ACHN (cell line): ENCODE data around the gene ATF7.
"Not testable (repeated sequence)": the region's sequence is repeated elsewhere in the genome, so short reads cannot be mapped to it uniquely, and the experiment has no call there.

Source experiments
- DNase-seq: peaks from one replicate; pipeline ENCODE4 v3.0.0-alpha.2; 2015
- in situ Hi-C: cut with HindIII; loops from 2 replicates; pipeline ENCODE4 v1.10.0; 2017; ENCODE audit warnings: low sequenced_read_pairs, low pct_ligation_motif_present, low pct_unique_long_range_greater_than_20kb

The ATF7 gene

DNA sequence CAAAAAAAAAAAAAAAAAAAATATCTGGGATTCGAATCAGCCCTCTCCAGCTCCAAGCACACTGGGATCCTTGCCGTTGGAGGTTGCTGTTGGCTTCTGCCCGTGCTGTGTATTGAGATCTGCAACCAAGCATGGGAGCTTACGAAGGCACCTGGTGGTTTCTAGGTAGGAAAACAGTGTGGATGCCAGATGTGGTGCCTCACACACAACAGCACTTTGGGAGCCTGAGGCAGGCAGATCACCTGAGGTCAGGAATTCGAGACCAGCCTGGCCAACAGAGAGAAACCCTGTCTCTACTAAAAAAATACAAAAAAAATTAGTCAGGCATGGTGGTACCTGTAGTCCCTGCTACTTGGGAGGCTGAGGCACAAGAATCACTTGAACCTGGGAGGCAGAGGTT is 47.4 kb downstream of the ATF7 start:
- DNase-seq = no peak
- in situ Hi-C loops = no loop called here

DNA sequence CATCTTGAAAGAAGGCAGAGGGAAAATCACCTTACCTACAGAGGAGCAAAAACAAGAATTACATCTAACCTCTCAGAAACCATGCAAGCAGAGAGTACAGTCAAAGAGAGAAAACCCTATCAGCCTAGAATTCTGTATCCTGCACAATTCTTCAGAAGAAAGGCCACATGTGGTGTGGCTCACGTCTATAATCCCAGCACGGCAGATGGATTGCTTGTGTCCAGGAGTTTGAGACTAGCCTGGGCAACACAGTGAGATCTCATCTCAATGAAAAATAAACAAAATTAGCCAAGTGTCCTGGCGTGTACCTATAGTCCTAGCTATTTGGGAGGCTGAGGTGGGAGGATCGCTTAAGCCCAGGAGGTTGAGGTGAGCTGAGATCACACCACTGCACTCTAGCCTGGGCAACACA is 48.2 kb downstream of the ATF7 start:
- DNase-seq = no peak
- in situ Hi-C loops = no loop called here

DNA sequence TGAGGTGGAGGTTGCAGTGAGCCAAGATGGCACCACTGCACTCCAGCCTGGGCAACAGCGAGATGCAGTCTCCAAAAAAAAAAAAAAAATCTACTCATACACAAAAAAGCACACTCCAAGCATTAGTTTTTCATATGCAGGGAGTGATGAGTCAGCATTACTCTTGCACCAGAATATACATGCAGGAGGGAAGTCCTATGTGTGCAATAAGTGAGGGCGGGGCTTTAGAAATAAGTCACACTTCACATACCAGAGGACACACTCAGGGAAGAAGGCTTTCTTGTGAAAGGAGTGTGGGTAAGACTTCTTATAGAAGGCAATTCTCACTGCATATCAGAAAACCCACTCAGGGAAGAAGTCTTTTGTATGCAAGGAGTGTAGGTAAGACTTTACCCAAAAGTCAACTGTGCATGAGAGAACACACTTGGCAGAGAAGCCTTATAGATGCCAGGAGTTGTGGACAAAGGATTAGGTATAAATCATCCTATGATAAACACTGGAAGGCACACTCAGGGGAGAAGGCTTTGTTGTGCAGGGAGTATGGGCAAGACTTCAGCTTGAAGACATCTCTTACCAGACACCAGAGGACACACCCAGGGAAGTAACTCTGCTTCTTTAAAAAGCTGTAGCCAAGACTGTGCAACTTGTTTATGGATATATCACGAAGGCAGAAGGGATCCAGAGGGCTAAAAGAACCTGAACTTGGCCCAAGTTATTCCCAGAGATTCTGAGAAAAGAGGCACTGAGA is 50.5 kb downstream of the ATF7 start:
- no peak for DNase-seq
- in situ Hi-C loops = no loop called here

DNA sequence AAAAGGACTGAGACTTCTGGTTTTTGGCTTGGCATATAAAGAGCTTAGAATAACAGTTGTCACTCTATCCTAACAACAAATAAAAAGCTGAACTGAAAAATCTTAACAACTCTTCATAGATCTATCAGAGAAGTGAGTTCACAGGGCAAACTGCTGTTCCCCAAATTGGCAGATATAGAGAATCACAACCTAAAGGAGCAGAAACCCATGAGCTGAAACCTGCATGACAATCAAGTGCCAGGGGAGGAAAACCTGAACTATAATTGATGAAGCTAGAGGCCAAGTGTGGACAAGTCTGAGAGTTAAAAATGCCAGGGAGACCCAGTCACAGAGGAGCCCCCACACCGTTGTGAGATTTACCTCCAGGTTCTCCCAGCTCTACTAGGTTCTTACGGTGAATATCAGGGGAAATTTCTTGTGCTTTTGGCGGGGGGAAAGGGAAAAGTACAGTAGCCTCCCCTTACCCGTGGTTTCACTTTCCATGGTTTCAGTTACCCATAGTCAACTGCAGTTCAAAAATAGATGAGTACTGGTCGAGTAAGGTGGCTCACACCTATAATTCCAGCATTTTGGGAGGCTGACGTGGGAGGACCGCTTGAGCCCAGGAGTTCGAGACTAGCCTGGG is 53.9 kb downstream of the ATF7 start:
- in situ Hi-C loops = no loop called here
- DNase-seq = no peak

DNA sequence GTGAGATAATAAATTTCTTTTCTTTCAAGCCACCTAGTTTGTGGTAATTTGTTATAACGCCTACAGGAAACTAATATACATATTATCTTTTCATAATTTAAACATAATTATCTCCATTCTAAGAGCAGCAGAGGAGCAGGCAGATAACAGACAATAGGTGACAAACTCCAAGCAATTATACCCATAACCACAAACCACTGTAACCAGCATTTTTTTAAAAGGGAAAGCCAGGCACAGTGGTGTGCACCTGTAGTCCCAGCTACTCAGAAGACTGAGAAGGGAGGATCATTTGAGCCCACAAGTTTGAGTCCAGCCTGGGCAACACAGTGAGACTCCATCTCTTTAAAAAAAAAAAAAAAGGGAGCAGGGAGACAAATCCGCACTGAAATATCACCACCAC is 54.9 kb downstream of the ATF7 start:
- in situ Hi-C loops = no loop called here
- no peak for DNase-seq

DNA sequence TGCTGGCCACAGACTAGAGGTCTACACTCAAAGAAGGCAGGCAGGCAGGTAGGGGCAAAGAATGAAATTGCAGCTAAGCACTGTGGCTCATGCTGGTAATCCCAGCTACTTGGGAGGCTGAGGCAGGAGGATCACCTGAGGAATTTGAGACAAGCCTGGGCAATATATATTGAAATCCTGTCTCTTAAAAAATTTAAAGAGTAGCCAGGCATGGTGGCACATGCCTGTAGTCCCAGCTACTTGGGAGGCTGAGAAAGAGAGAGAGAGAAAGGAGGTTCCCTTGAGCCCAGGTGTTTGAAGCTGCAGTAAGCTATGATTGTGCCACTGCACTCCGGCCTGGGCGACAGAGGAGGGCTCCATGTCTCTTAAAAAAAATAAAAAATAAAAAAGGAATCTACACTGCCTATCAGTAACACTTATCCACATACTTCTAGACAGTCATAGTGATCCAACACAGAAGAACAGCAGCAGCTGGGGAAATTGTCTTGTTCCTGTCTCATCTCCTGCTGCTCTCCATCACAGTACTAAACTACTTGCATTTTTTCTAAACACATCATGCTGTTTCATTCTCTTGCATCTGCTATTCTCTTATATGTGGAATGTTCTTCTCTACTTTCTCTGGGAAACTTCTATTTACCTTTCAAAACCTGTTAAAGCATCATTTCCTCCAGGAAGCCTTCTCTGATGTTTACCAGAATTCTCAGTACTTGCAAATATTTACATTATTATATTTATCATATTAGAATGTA is 57.2 kb downstream of the ATF7 start:
- in situ Hi-C loops = no loop called here
- DNase-seq = no peak

DNA sequence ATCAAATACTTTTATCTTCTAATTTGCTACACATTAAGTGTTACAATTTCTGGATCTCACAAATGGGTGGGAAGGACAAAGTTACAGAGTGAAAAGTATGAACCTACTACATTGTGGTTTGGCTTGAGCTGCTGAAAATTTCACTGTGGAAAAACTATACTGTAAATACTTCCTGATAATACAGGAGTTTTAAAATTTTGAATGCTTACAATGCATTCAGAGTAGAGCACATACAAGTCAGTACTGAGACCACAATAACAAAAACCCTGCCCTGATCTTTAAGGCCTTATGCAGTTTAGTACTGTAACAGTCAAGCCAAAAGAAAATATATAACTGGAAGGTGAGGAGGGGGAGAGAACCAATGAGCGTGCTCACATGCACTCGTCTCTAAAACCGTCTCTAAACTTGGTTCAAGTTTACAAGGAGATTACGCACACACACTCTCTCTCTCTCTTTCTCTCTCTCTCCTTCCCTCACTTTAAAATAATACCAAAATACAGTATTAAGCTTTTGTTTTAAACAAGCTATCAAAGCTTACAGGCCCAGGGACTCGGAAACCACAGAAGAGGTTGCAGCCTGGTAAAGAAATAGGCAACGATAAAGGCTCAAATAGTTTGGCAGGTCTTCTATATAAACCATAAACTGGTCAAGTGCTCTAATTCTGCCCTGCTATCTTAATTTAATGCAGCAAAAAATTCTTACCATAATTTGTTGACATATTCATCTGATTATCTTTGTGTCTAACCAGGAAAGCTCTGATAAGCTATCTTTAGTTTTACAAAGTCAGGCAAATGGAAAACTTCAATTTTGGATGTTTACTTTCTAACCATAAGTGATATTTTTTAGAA is 58.0 kb downstream of the ATF7 start:
- in situ Hi-C loops = no loop called here
- DNase-seq = no peak

DNA sequence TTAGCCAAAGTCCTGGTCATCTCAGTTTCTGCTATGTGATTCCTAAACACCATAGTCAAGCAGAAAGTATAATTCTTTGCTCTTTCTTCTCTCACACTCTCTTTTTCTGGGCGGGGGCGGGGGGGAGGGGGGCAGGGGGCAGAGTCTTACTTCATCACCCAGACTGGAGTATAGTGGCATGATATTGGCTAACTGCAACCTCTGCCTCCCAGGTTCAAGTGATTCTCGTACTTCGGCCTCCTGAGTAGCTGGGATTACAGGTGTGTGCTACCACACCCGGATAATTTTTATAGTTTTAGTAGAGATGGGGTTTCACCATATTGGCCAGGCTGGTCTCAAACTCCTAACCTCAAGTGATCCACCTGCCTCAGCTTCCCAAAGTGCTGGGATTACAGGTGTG is 60.8 kb downstream of the ATF7 start:
- in situ Hi-C loops, DNase-seq: not testable (repeated sequence)

DNA sequence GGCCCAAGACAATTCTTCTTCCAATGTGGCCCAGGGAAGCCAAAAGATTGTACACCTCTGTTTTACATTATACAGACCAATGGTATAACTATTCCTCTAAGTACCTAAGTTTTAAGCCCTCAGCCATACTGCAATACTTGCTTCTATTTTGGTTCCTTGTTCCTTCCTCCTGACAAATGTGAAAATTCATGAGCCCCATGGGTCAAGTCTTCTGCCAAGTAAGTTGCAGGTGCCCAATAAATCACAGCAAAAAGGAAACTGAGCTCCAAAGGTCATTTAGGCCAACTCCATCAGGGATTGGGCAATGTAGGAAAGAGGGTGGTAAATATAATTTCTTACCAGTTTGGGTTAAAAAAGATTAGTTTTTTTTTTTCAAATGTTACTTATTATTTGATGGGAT is 61.2 kb downstream of the ATF7 start:
- no peak for DNase-seq
- in situ Hi-C loops = no loop called here

DNA sequence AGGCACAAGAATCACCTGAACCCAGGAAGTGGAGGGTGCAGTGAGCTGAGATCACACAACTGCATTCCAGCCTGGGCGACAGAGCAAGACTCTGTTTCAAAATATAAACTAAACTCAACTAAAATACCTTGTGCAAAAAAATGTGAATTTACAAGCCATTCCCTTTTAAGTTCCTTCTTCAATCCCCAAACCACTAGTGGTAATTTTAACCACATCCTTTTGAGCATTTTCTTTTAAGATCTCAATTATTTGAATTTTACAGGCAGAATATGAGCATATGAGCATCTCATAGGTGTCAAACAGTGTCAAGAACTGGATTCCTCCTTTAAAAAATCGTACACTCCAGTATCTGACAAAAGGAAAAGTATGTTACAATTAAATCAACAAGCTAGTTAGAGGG is 61.9 kb downstream of the ATF7 start:
- DNase-seq = no peak
- in situ Hi-C loops = no loop called here

DNA sequence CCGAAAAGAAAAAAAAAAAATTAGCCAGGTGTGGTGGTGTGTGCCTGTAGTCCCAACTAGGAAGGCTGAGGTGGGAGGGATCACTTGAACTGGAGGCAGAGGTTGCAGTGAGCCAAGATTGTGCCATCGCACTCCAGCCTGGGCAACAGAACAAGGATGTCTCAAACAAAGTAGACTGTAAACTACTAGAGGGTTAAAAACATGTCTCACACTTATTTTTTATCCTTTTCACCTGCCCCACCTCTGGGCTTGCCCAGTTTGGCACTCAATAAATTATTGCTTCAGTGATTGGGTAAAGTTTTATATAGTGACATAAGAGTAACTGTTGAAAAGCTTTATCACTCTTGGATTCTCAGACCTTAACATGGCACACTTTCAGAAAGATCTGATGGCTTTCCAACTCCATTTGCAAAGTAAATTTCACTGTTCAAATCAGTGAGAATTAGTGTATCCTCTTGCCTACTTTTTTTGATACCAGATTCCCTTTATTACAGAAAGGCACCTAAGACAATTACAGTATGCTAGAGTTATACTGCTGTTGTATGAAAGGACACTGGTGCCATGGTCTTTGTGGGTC is 62.6 kb downstream of the ATF7 start:
- DNase-seq = no peak
- in situ Hi-C loops = no loop called here

DNA sequence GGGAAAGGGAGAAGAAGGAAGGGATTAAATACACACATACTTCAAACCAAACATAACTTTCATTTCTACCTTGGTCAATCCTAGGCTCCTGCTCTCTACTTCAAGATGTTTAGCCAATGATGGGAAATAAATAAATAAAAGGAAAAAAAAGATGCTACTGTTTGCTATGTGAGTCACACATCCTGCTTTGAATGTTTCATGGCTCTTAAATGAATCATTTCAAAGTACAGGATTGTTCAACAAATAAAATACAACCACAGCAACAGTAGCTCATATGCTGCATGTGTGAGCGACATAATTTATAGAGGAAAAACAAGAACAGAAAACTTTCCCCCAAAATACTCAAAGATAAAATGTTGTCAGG is 64.6 kb downstream of the ATF7 start:
- DNase-seq = peak; percentile 92
- in situ Hi-C loops = no loop called here

DNA sequence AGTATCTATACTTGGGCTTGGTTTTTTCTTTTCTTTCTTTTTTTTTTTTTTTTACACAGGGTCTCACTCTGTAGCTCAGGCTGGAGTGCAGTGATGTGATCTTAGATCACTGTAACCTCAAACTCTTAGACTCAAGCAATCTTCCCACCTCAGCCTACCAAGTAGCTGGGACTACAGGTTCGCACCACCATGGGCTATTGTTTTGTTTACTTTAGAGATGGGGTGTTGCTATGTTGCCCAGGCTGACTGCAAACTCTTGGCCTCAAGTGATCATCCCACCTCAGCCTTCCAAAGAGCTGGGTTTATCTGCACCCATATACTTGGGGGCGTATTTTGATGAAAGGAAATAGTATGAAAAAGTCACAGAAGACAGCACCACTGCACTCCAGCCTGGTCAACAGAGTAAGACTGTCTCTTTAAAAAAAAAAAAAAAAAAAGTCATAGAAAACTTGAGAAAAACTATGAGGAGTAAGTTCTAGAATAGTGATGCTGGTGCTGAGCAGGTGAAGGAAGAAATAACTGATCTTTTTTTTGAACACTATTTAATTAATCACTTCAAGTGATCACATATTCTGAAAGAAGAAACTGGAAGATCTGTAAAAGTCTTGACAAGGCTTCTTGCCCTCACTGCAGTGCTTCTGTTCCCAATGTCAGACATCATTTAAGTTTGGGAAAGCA is 65.1 kb downstream of the ATF7 start:
- no peak for DNase-seq
- in situ Hi-C loops = no loop called here

DNA sequence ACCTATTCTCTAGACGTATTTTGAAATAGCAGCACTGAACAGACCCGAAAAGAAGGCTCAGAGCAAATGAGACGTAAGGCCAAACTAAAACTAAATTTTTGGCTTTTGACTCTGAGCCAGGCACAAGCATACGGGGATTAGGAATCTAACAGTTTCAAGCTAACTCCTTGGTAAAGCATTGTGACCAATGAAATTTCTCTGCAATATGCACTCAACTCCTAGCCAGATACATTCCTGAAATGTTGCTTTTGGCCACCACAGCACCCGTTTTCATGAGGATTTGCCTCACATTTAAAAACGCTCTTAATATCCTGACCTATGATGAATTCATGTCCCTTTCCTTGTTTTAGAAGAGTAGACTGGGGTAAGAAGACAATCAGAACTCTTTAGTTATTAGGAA is 65.8 kb downstream of the ATF7 start:
- DNase-seq = no peak
- in situ Hi-C loops = no loop called here

DNA sequence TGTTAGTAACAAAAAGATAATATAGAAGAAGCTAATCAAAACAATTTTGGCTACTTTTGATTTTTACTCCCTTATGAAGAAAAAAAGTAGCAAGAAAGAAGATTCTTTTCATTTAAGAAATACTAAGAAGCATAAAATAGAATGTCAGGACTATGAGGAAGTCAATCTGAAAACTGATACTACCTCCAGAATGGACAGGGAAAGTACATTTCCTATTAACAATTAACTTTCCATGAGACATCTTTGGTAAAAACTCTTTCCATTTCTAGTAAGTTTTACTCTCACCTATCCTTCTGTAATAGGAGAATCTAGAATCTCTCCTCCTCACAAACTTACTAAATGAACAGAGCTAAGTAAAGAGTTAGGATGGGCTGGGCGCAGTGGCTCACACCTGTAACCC is 67.6 kb downstream of the ATF7 start:
- in situ Hi-C loops = no loop called here
- peak; percentile 37 for DNase-seq

DNA sequence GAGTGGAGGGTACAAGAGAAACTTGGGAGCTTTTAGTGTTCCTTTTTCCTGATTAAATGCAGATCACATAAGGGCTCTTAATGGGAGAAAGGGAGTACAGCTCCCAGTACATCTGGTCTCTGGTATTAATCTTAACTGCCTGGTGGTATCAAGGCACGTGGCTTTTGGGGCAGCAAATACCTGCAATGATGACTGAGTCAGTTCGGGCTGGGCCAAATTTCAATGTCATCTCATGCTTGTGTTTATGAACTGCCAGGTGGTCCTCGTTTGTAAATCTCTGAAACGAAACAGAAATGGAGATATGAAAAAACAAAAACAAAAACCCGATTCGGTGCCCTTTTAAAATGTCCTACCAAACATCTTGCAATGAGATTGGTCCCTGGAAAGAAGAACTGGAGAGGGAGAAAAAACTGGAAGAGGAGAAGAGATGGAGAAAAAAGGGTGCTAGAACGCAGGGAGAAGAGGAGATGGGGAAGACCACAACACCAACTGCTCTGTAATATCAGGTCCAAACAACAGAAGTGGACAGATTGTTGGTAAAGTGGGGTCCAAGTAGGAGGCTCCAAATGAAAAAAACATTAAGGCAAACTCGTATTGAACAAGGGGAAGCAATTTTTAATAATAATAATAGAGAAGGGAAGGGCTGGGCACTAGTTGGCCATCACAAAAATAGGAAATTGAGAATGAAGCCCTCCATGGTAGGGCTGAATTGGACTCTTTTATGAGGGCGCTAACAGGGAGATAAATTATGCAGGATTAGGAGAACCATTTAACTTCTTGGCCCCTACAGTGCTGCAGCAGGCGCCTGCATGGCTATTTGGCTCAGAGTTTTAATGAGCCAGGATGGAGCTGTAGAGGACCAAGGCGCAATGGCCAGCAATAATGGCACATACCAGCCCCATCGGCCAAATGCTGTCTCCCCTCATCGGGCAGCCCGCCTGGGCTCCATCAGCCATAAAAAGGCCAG is 73.5 kb downstream of the ATF7 start:
- in situ Hi-C loops = no loop called here
- DNase-seq = no peak

DNA sequence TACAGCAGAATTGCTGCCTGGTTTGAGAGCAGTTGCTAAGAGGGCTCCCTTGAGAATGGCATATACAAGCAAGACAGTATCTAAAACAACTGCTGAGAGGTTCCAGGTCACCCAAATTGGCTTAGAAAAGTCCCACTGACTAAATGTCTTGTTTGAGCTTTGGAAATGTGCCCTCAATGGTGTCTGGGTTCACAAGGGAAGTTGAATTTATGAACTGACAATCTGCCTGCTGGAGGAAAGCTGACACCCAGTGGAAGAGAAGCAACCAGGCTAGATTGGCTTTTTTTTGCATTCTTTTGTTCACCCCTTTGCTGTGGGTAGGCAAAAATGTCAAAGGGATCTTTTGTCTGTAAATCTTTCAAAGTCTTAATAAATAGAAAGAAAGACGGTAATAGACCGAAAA is 74.3 kb downstream of the ATF7 start:
- DNase-seq = no peak
- in situ Hi-C loops = no loop called here
